Kidney epithelial cell (primary cell): ENCODE results near the gene BCAS3. TPM values are rescaled to one million over a fixed set of nuclear protein-coding genes. Genes with fewer than 3 reads are reported as not detected.

Experiments
- DNase-seq: peaks from one replicate; pipeline ENCODE4 v3.0.0-alpha.2; 2010; ENCODE audit warnings: low read depth
- H3K27me3 ChIP-seq: 2 replicates; pipeline ENCODE4 v1.6.0; 2011; ENCODE audit warnings: low read length; ENCODE audit not compliant: control insufficient read depth, insufficient read depth
- H3K36me3 ChIP-seq: 2 replicates; pipeline ENCODE4 v1.5.1; 2011; ENCODE audit warnings: low read length; ENCODE audit not compliant: control insufficient read depth, insufficient read depth
- H3K4me3 ChIP-seq: 2 replicates; pipeline ENCODE4 v1.5.1; 2011; ENCODE audit warnings: low read depth, mild to moderate bottlenecking, control low read depth, low read length
- total RNA-seq: library from RNA; depleted of rRNA; stranded (reverse); fragments of >200 nt; gene quantifications from 2 replicates; pipeline ENCODE4 v1.2.3, GENCODE V29; 2015
- TF ChIP-seq, protein P1 (sequence below): IDR thresholded peaks from 2 replicates; pipeline ENCODE4 v1.5.1; 2011; ENCODE audit warnings: mild to moderate bottlenecking, moderate library complexity, low read length, control low read depth, inconsistent platforms; ENCODE audit not compliant: insufficient read depth, poor library complexity, severe bottlenecking

BCAS3 gene
- total RNA-seq, 1 donor from 2014 or later = 26.7 TPM

DNA sequence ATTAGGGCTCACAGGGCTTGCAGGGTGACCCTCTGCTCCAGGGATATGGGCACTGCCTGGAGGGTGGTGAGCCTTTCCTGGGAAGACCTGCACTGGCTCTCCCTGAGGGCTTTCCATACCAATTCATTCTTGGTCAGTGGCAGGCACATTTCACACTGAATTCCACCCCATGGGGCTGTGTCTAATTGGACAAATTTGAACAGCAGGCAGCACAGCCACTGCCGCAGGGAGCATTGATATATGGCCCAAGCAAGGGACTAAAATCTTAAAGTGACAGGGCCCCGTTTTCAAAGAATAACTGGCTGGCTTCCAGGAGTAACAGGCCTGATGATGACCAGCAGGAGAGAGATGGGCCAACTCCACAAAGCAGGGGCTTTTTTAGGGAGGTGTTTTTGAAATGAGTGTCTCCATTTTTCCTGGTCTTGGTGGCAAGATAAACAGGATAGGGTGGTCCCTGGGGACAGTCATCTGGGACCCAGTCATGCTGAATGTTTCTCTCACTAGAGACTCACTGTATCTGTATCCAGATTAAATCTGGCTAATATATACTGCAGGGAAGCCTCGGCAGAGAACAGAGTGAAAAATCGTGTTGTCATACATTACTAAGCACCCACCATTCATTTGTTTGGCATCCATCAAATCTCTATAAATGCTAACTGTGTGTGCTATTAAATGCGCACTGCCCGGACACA lies 647.9 kb downstream of the BCAS3 start:
- Histone ChIP-seq H3K27me3 (no peaks in the 10 kb centered on the region), H3K4me3 (no peak overlapping the region), H3K36me3 (no peaks in the 10 kb centered on the region)
- TF ChIP-seq, protein P1, sequence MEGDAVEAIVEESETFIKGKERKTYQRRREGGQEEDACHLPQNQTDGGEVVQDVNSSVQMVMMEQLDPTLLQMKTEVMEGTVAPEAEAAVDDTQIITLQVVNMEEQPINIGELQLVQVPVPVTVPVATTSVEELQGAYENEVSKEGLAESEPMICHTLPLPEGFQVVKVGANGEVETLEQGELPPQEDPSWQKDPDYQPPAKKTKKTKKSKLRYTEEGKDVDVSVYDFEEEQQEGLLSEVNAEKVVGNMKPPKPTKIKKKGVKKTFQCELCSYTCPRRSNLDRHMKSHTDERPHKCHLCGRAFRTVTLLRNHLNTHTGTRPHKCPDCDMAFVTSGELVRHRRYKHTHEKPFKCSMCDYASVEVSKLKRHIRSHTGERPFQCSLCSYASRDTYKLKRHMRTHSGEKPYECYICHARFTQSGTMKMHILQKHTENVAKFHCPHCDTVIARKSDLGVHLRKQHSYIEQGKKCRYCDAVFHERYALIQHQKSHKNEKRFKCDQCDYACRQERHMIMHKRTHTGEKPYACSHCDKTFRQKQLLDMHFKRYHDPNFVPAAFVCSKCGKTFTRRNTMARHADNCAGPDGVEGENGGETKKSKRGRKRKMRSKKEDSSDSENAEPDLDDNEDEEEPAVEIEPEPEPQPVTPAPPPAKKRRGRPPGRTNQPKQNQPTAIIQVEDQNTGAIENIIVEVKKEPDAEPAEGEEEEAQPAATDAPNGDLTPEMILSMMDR = no peak
- DNase-seq = no peak

- Histone ChIP-seq H3K4me3 (no peak overlapping the region), H3K27me3 (no peaks in the 10 kb centered on the region), H3K36me3 (no peaks in the 10 kb centered on the region)
- DNase-seq = no peak
- TF ChIP-seq, protein P1 = no peak
Observed at GRCh38 chr17:61326330-61326729, 648.7 kb downstream of the BCAS3 start.

- H3K27me3 ChIP-seq = peaks cover 2% of the 10 kb centered on the region
- no peak overlapping the region for H3K4me3 ChIP-seq
- no peaks in the 10 kb centered on the region for H3K36me3 ChIP-seq
- TF ChIP-seq, protein P1 = no peak
- DNase-seq = no peak
Observed at GRCh38 chr17:61328351-61328750, 650.7 kb downstream of the BCAS3 start.

DNA sequence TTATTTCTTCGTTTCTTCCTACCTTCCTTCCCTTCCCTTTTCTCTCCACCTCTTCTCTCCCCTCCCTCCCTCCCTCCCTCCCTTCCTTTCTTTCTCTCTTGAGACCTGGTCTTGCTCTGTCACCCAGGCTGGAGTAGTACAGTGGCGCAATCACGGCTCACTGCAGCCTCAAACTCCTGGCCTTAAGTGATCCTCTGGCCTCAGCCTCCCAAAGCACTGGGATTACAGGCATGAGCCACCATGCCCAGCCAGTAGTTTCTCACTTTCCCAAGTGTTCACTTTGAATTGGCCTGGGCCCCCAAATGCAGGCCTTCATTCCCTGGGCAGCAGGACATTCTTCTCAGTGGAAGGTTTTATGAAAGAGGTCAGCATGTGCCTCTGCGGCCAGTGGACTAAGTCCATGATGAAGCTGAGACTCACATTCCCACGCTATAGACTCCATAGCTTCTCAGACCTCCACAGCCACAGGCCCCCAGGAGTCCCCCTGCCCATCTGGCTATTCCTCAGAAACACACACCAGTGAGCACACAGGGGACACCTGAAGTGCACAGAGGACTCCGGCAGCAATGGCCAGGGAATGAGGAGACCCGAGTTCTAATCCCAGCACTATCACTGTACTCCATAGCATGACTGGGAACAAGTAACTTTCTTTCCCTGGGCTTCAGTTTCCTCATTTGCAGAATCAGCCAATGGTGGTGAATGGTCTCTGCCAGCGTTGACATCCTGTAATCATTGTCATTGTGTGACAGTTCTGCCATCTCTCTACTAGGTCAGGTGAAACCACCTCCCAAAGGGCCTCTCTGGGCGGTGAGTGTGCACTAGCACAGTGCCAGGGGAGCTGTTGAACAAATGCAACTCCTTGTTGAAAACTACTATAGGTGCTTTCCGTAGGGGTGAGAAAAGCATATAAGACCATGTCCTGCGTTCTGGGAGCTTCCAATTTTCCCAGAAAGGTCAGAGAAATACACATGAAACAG lies 652.8 kb downstream of the BCAS3 start:
- TF ChIP-seq, protein P1 = no peak
- Histone ChIP-seq H3K4me3 (no peak overlapping the region), H3K36me3 (no peaks in the 10 kb centered on the region), H3K27me3 (peaks cover 2% of the 10 kb centered on the region)
- DNase-seq = no peak

DNA sequence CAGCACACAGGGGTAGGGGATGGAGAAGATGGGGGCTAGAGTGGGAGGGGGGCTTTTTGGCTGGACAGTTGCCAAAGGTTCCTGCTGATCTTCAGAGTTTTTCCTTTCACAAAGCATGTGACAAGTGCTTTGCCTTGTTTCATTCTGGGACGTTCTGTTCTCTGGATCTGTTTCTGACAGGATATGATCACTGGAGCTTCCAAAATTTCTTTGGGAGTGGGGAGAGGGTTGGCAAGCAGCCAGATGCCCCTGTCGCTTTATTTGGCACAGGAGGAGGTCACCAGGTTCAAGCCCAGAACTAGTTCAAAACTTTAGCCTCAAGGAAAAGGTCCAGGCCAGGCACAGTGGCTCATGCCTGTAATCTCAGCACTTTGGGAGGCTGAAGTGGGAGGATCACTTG lies 653.5 kb downstream of the BCAS3 start:
- Histone ChIP-seq H3K4me3 (no peak overlapping the region), H3K27me3 (peaks cover 2% of the 10 kb centered on the region), H3K36me3 (no peaks in the 10 kb centered on the region)
- DNase-seq = no peak
- TF ChIP-seq, protein P1 = no peak
